ENCODE results near the gene OVCA2.

The OVCA2 gene

DNA sequence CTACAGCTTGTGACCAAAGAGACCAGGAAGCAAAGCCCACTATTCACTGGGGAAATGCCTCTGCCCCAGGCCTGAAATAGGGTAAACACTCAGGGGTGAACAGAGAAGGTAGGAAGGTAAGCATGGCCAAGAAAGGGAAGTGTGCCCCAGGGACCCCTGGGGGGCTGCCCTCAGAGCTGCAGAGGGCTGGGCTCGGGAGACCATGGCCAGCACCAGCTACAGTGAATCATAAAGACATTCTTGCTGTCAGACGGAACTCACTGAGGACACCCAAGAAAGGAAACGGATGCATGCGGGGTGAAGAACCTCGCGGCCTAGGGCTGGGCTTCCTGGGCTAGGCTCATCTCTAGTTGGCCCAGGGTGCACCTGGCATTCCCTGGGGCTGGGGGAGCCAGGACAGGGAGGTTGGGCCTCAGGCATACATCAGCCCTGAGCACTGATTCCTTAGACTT lies 22.7 kb downstream of the OVCA2 start:
- in situ Hi-C loops (cut with HindIII; ENCODE audit: low sequenced_read_pairs), result no loop called here

DNA sequence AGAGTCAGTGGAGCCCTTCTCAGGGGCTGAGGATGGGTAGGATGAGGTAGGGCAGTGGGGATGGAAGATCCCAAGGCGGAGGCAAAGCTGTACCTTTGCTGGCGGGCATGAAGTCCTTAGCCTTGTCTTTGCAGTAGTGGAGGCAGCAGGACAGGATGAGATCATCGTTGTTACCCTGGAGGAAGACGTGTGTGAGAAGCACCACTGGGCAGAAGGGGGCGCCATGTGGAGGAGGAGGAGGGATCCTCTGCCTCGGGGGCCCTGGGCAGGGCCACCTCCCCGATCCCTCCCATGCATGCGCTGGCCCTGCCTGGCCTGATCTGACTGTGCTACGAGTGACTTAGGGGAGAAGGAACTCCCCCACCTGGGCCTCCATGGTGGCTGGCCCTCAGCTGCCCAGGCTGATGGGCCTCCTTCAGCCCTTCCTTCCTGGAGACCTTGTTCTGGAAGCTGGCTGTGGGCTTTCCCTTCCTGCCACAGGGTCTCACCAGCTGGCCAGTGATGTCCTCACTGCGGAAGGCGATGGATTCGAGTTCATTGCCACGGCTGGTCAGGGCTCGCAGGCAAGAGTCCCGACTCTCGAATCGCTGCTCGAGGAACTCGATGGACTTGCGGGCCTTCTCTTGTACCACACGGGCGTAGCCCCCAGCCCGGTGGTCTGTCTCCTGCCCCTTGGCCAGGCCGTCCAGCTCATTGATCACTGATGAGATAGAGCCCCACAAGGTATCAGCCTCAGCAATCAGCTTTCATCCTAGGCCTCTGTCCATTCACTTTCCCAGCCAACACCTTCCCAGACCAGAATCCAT lies 23.4 kb downstream of the OVCA2 start:
- in situ Hi-C loops (cut with HindIII; ENCODE audit: low sequenced_read_pairs), result no loop called here

DNA sequence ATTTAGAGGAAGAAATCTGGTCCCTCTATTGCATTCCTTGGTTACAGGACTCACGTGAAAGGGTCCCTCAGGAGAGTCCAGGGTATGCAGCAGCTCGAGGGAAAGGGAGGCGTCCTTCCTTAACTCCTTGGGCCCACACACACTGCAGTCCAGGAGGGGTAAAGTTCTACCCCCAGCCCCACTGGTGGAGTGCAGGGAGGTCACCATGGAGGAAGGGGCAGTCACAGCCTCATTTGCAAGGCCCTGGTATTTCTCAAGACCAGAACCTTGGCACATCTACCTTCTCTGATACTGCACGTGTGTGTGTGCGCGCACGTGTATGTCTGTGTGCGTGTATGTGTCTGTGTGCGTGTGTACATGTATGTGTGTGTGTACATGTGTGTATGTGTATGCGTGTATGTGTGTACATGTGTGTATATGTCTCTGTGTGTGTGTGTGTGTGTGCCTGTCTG lies 24.2 kb downstream of the OVCA2 start:
- in situ Hi-C loops (cut with HindIII; ENCODE audit: low sequenced_read_pairs), result no loop called here

DNA sequence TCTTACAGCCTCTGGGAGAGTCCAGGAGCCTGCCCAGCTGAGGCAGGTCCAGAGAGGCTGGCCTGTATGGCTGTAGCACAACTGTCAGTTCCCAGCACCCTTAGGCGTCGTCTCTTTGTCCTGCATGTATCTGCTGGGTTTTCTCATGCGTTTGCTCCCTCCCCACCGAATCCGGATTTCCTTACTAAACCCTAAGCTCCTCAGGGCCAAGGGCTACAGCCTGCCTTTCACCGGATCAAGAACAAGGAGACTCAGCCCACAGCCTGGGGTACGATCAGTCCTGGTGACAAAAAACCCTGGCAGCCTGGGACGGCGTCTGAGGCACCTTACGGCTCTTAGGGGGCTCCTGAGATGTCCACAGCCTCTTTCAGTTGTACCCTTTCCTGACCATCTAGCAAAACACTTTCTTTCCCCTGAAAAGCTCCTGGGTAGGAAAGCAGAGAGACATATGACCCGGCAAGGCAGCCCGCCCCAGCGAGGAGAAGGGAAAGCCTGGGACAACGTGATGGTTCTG lies 25.3 kb downstream of the OVCA2 start:
- in situ Hi-C loops (cut with HindIII; ENCODE audit: low sequenced_read_pairs), result no loop called here

DNA sequence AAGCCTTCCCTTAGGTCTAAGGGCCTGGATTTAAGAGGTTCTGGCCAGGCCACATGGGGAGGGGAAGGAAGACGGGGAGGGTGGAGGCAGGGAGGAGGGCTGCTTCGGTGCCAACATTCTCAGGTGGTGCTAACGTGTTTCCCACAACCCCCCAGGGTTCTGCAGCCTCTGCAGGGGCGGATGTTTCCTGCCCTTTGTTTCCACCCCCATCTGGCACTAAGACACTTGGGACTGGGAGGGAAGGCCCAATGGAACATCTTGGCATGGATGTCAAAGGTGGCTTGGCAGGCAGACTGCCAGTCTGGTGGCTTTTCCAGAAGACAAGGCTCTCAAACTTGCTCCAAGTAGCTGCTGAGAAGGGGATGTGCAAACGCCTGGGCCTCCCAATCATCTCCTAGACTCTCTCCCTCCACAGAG lies 25.8 kb downstream of the OVCA2 start:
- in situ Hi-C loops (cut with HindIII; ENCODE audit: low sequenced_read_pairs), result no loop called here

DNA sequence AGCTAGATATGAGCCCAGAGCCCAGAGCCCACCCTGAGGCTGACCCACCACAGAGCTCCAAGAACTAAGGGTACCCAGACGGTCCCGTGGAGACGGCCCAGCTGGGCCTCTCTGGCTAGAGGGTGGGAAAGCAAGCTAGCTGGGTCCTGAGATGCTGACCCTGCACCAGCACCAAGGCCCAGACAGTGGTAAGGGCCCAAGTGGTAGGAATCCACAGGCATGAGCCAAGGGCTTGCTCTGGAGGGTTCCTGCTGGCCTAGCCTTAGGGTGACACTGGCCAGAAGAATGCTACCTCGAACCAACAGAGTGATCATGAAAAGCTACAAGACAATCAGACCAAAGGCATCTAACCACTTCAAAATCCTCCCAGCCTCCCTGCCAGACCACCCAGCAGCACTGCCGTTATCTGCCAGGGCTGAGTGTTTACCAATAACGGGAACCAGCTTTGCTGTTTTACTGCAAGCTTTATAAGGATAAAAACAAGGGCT lies 26.3 kb downstream of the OVCA2 start:
- in situ Hi-C loops (cut with HindIII; ENCODE audit: low sequenced_read_pairs), result no loop called here

DNA sequence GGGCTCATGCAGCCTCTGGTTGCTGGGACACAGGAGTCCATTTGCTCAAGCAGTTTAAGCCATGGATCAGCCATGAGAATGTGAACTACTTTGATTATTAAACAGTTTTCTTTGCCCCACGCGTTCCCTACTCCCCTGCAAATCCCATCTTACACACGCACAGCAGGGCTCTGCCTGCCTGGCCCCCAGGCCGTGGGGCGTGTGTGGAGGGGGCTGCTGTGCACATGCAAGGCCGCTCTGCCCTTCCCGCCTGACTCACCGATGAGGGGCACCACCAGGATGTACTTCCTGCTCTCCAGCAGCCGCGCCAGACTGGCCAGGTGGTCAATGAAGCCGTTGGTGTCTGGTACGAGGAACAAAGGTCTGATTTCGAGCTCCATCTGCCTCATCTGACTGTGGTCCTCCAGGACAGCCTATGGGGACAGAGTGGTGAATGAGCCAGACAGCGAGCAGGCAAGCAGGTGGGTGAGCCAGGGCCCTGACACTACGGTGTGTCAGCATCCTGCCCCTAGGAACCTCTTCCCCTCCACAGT lies 26.8 kb downstream of the OVCA2 start:
- in situ Hi-C loops (cut with HindIII; ENCODE audit: low sequenced_read_pairs), result no loop called here

DNA sequence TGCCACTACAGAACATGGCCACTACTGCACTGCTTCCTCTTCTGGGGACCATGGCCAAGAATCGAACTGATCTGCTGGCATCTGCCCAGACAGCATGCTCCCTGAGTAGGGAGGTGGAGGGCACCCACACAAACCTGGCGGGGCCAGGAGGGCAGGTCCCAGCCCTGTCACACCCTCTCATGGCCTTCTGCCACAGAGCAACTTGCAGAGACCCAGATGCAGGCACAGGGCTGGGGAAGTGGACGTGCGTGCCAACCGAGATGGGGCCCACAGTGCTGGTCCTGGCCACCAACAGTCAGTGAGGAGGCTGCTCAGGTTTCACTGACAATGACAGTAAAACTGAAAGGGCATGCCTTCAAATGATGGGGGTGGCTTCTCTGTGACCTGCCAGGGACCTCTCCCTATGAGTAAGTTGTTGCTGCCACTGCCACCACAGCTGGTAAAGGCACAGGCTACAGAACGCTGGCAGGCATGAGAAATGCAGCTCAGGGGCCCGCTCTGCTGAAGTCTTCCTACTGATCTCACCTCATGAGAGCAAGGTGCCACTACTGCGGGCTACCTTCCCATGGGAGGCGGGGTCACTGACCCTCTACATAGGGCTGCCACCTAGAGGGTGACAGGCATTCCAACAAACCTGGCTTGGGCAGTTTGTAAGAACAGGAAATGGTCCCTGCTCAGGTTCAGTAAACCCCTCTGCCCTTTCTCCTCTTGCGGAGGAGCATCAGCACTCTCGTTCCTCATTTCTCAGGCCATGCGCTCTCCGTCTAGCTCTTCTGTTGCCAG lies 28.6 kb downstream of the OVCA2 start:
- in situ Hi-C loops (cut with HindIII; ENCODE audit: low sequenced_read_pairs), result no loop called here

DNA sequence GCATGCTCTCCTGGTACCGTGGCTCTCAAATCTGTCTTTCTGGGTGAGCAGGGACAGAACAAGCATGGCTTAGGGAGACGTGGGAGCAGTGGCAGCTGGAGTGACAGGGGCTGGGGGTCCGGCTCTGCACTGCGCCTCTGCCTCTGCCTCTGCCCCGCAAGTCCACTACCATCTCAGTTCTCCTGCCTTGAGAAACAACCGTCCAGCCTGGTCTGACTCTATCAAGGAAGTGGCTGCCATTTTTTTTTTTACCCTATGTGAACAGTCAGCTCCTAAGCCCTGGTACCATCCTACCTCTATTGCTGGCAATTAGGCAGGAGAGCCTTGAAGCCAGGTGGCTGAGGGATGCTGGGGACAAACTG lies 29.2 kb downstream of the OVCA2 start:
- in situ Hi-C loops (cut with HindIII; ENCODE audit: low sequenced_read_pairs), result no loop called here

DNA sequence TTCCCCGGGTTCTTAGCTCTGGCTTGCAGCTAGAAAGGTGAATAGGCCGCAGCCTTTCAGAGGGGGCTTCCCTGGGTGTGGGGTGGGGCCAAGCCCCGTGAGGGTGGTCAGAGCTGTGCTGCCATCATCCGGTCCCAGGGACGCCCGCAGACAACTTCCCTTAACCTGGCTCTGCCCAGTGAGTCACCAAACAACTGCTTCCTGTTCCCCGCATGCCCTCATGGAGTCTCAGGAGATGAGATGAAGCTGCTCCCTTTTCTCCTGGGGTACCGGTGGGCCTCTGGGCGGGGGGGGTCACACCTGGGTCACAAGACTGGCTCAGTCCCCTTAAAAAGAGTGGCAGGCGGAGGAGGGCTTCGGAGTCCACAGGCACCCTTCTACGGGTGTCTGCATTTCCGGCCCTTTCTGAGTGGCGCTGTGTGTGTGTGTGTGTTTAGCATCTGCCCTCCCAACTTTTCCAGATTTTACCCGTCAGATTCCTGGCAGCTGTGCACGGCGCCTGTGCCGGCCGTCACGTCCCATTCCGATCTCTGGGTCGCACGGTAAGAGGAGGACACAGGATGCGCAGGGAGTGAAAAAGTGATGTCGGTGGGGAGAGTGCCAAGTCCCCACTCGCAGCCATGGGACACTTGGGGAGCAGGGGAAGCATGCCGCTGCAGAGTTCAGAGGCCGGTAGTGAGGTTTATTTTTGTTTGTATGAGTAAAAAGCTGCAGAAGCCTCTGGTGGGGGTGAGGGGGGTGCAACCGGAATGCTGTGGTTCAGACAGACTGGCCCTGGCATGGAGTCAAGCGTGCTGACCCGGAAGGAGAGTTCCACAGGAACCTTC lies 29.8 kb downstream of the OVCA2 start:
- in situ Hi-C loops (cut with HindIII; ENCODE audit: low sequenced_read_pairs), result no loop called here

DNA sequence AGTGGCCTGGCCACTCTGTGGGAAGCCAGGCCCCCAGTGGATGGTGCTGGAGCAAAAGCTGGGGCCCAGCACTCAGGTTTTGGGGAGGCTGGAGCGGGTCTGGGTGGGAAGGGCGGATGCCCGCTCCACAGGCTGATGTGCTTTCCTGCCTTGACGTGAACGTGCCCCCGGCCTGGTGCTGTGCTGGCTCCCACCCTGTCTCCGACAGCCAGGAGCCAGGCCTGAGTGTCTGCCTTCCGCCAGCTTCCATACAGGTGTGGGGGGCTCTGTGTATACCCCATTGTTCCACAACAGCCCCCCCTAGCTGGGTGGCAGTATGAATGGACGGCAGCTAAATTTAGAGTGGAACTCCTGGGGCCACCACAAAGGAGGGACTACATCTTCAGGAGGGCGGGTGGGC lies 33.1 kb downstream of the OVCA2 start:
- in situ Hi-C loops (cut with HindIII; ENCODE audit: low sequenced_read_pairs), result no loop called here

DNA sequence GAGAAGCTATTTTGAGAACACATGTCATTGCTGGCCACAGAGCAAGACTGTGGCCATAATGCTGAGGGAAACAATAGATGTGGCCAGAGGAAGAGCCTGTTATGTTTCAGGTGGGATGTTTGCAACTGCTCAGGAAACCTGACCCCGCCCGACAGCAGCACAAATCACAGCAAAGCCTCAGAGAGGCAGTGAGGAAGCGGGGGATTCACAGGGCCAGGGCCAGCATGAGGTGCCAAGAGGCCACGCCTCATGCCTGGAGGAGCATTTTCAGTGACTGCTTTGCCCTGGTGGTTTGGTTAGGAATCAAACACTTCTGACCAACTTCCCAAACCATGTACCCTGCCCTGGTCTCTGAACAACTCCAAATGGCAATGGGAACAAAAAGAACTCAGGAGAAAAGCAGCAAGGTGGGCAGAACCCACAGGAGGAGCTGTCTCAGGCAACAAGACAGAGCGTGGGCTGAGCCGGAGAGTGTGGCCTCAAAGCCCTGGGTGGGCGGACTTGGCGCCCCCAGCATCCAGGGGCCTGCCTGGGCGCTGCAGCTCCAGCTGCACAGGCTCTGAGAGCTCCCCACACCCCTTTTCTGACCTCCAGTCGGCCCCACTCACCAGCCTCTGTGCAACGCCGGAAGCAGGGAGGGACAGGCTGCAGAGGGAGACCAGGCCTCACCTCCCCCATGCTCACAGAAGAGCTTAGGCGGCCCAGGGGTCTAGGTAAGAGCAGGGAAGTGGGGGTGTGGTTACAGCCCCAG lies 33.7 kb downstream of the OVCA2 start:
- in situ Hi-C loops (cut with HindIII; ENCODE audit: low sequenced_read_pairs), result no loop called here

DNA sequence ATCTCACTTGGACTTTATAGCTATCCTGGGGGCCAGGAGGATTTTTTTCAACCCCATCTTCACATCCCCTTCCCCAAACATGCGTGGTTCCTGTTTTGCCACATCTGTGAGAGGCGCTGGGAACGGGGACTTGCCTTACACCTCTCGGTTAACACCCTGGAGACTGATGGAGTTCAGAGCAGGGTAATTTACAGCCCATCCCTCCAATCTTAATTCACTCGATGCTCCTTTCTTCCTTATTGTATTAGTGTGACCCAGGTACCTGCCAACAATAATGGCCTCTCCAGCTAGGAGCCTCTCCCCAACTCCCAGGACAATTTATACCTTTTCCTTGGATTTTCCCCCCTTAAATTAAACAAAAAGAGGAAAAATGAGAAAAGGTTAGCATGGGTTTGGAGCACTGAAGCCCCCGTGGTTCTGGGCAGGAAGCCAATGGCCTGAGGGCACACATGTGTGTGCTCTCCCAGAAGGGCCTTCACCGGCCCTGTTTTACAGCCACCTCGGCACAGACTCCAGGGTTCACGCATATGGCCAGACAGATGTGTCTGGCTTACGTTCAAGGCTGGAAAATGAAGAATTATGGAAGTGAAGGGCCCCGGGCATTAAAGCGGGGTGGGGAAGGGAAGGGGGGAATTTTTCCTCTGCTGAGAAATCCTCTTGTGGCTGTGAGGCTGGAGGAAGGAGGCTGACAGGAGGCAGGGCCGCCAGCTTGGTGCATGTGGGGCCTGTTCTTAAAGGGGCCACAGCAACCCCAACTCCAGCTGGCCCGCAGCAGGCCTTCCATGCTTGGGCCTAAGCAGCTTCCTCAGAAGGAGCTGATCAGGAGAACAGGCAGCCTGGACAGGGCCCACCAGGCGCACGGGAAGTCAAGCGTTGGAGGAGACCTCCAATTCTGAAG lies 34.5 kb downstream of the OVCA2 start:
- in situ Hi-C loops (cut with HindIII; ENCODE audit: low sequenced_read_pairs), result no loop called here

DNA sequence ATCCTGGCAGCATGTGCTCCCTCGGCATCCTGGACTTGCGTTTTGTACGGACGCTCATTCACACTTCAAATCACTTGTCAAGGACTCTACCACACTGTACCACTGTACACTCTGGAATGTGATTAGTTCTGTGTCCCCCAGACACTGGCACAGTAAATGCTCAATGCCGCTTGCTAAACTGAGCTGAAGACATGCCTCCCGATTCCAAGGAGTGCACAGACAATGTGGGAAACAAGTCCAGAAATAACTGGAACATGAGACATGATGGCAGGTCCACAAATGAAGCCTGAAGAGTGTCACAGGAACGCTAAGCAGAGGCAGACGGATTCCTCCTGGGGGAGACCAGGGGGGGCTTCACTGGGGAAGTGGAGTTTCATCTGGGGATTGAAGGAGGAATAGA lies 35.2 kb downstream of the OVCA2 start:
- in situ Hi-C loops (cut with HindIII; ENCODE audit: low sequenced_read_pairs), result no loop called here

DNA sequence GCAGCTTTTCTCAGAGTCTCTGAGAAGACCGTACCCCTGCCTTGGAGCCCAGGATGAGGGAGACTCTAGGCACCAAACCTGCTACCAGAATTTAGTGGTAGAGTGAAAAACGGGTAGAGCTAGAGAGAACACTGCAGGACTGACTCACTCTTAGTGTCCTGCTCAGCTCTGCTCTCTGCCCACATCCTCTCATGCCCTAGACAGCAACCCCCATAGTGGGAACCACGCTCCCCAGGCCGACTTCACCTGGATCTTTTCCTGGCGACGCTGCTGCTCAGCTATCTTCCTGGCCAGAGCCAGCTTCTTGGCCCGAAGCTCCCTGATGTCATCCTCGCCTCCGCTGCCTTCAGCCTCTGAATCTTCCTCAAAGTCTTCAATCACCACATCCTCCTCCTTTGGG lies 39.7 kb downstream of the OVCA2 start:
- in situ Hi-C loops (cut with HindIII; ENCODE audit: low sequenced_read_pairs), result no loop called here

DNA sequence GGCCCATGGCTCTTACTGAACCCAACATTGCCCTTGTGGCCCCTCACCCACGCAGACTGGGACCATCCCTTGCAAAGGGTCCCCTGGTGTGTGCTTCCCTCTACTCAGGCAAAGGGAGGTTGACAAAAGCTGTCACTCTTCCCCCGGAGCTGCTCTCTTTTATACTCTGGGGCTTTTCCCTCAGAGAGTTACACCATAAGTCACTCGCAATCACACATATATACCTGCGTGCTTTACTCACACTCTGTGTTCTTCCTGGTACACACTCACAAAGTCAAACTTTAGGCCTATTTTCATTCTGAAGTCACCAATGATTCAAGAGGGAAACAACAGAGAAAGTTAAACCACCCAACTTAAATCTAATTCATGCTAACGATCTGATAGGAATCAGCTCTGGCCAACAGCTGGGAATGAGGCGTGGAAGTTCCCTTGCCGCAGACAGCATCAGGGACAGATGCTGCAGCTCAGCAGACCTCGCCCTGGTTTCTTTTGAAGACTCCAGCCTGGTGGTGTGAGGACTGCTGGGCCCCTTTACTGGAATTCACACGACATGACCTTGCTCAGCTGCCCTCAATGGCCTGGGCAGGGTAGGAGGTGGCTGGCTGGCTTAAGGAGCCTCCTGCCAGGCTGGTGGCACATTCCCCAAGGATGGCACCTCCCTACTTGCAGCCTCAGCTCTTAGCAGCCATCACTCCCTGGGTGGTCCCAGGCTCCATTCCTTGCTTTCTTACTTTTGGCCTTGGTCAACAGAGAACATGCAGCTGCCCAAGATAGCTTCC lies 40.4 kb downstream of the OVCA2 start:
- in situ Hi-C loops (cut with HindIII; ENCODE audit: low sequenced_read_pairs), result no loop called here

DNA sequence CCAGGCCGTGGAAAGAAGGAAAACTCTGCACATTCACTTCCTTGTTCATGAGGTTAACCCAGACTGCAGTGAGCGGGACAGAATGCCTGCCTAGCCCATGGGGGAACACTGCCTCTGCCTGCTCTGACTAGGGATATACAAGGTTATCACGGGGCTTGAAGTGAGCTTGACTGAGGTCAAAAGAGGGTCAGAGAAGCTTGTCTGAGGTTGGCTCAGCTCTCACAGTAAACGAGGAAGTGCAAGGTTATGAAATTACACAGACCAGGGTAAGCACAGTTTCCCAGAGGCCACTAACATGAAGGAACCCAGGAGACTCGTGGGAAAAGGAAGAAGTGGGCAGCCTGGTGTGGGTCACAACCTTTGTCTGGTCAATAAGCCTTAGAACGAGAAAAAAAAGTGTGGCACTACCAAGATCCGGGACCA lies 41.8 kb downstream of the OVCA2 start:
- in situ Hi-C loops (cut with HindIII; ENCODE audit: low sequenced_read_pairs), result no loop called here
